K562 (cell line): ENCODE data around the gene CCDC92.

Experiments
- CBFA2T2 ChIP-seq: fragments of 450-650 bp; conservative IDR thresholded peaks from 2 replicates; pipeline ENCODE4 v1.6.1; 2017; ENCODE audit warnings: mild to moderate bottlenecking
- CSDE1 ChIP-seq, 2 experiments: fragments of 450-650 bp; IDR thresholded peaks; 2 replicates each; pipeline ENCODE4 v1.6.1; 2016; ENCODE audit warnings: mild to moderate bottlenecking in 1 of 2
- EP300 ChIP-seq: IDR thresholded peaks from 2 replicates; pipeline ENCODE4 v1.6.1; 2012; ENCODE audit warnings: low read length, improper control_type of control experiment
- ETS1 ChIP-seq: conservative IDR thresholded peaks from 2 replicates; pipeline ENCODE4 v1.6.1; 2011; ENCODE audit warnings: low read depth, mild to moderate bottlenecking, low read length; ENCODE audit not compliant: control insufficient read depth
- FOXM1 ChIP-seq, 2 experiments: fragments of 450-650 bp in 1 of 2; sonication (generic) in 1 of 2; formaldehyde crosslinking in 1 of 2; IDR thresholded peaks; 2 replicates each; pipeline versions ENCODE4 v1.6.1 to v1.9.0; 2017 to 2022; ENCODE audit warnings: low read depth in 2 of 2, mild to moderate bottlenecking in 2 of 2, missing genetic modification reagents in 1 of 2, moderate library complexity in 1 of 2
- JUNB ChIP-seq: fragments of 450-650 bp; formaldehyde crosslinking; conservative IDR thresholded peaks from 2 replicates; pipeline ENCODE4 v1.4.0; 2020; ENCODE audit warnings: mild to moderate bottlenecking
- KDM2B ChIP-seq: fragments of 250-450 bp; sonication (Bioruptor Pico); IDR thresholded peaks from 2 replicates; pipeline ENCODE4 v1.8.0; 2021; ENCODE audit warnings: mild to moderate bottlenecking, moderate library complexity
- MAX ChIP-seq: sonication (generic); formaldehyde crosslinking; IDR thresholded peaks from 2 replicates; pipeline ENCODE4 v1.9.0; 2022; ENCODE audit warnings: mild to moderate bottlenecking, missing genetic modification reagents
- NR2C2 ChIP-seq, 2 experiments: fragments of 200-800 bp in 1 of 2; sonication (Bioruptor generic) in 1 of 2; sonication (generic) in 1 of 2; formaldehyde crosslinking in 1 of 2; IDR thresholded peaks; 2 replicates each; pipeline versions ENCODE4 v1.6.1 to v1.8.0; 2016 to 2022; ENCODE audit warnings: mild to moderate bottlenecking in 1 of 2, missing compliant biosample characterization in 1 of 2, missing genetic modification characterization in 1 of 2, missing genetic modification reagents in 1 of 2
- SIN3A ChIP-seq, 2 experiments: fragments of 150-350 bp in 1 of 2; IDR thresholded peaks; 2 replicates each; pipeline ENCODE4 v1.6.1; 2011 to 2016; ENCODE audit warnings: borderline replicate concordance in 2 of 2, low read depth in 2 of 2, low read length in 2 of 2, mild to moderate bottlenecking in 2 of 2, moderate library complexity in 2 of 2; ENCODE audit not compliant: control insufficient read depth in 1 of 2
- YY1 ChIP-seq, 3 experiments: IDR thresholded peaks; 2 replicates each; pipeline ENCODE4 v1.6.1; 2011; ENCODE audit warnings: low read length in 2 of 3, mild to moderate bottlenecking in 2 of 3, moderate library complexity in 2 of 3, borderline replicate concordance in 1 of 3, control low read depth in 1 of 3, low read depth in 1 of 3; ENCODE audit not compliant: insufficient read depth in 3 of 3, insufficient replicate concordance in 2 of 3, control insufficient read depth in 1 of 3, insufficient read length in 1 of 3; ENCODE audit errors: extremely low read depth in 1 of 3
- ZFX ChIP-seq: sonication (generic); formaldehyde crosslinking; IDR thresholded peaks from 2 replicates; pipeline ENCODE4 v1.8.0; 2022; ENCODE audit warnings: mild to moderate bottlenecking, missing genetic modification reagents, moderate library complexity
- TF ChIP-seq, protein P1 (sequence below), 3 experiments: IDR thresholded peaks in 2 of 3; conservative IDR thresholded peaks in 1 of 3; 2 replicates each; pipeline ENCODE4 v1.5.1; 2011 to 2012; ENCODE audit warnings: low read length in 3 of 3, mild to moderate bottlenecking in 3 of 3, control low read depth in 2 of 3, improper control_type of control experiment in 1 of 3, inconsistent platforms in 1 of 3, low read depth in 1 of 3, mixed read lengths in 1 of 3, moderate library complexity in 1 of 3; ENCODE audit not compliant: insufficient read depth in 2 of 3

DNA sequence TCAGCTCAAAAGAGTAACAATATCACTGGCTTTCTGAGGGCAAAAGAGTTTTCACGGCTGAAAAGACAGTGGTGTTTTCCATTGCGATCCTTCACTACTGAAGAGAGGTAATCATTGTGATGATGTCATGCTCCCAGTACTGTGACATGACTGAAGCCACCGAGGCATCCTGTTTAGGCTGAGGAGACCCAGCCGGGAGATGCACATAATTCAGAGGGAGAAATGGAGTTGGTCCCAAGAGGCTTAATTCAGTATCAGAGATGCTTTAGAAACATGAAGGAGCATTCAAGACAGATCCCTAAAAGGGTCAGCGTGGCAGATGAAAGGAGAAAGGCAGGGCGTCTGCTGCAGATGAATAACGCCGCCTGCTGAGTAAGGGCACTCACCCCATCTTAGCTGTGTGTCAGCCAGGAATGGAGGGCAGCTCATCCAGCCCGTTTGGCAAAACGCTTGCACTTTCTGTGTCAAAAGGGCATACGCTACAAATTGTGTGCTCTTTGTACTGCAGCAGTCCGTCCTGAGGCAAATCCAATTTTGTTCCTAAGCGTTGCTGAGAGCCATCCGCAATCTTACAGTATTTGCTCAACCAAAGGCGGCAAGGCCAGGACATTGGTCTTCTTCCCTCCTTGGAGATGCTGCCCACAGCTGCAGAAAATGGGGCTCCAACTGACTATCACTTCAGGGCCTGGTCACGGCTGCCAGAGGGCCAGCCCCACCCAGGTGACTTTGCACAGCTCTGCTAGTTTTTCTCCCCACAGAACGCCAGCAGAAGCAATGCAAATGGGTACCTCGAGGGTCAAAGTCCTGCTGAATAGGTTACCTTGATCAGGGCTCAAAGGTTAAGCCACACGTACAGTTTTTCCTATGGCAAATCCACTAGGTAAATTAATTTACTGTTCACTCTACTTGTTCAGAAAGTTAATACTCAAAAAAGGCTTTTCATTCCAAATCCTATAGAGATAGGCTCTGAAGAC lies 23.5 kb downstream of the CCDC92 start:
- TF ChIP-seq EP300 (no peak), KDM2B (CRISPR knock-in tag) (no peak), ETS1 (no peak), JUNB (CRISPR knock-in tag) (no peak), ZFX (CRISPR knock-in tag) (no peak), CBFA2T2 (no peak), CSDE1 (IDR thresholded peaks at IDR 0.05) (no peak), SIN3A (IDR thresholded peaks at IDR 0.05; ENCODE audit: borderline replicate concordance in 2 of 2, control insufficient read depth in 1 of 2, low read depth in 2 of 2, low read length in 2 of 2) (no peak), MAX (no peak), YY1 (IDR thresholded peaks at IDR 0.05; ENCODE audit: borderline replicate concordance in 1 of 3, control insufficient read depth in 1 of 3, extremely low read depth in 1 of 3, insufficient read depth in 3 of 3, insufficient read length in 1 of 3, insufficient replicate concordance in 2 of 3, low read depth in 1 of 3, low read length in 2 of 3) (no peak), NR2C2 (CRISPR knock-in tag; IDR thresholded peaks at IDR 0.05) (no peak), NR2C2 (tag; IDR thresholded peaks at IDR 0.05) (no peak), FOXM1 (IDR thresholded peaks at IDR 0.05; ENCODE audit: low read depth) (no peak), FOXM1 (CRISPR knock-in tag; IDR thresholded peaks at IDR 0.05; ENCODE audit: low read depth) (no peak)
- TF ChIP-seq, protein P1, sequence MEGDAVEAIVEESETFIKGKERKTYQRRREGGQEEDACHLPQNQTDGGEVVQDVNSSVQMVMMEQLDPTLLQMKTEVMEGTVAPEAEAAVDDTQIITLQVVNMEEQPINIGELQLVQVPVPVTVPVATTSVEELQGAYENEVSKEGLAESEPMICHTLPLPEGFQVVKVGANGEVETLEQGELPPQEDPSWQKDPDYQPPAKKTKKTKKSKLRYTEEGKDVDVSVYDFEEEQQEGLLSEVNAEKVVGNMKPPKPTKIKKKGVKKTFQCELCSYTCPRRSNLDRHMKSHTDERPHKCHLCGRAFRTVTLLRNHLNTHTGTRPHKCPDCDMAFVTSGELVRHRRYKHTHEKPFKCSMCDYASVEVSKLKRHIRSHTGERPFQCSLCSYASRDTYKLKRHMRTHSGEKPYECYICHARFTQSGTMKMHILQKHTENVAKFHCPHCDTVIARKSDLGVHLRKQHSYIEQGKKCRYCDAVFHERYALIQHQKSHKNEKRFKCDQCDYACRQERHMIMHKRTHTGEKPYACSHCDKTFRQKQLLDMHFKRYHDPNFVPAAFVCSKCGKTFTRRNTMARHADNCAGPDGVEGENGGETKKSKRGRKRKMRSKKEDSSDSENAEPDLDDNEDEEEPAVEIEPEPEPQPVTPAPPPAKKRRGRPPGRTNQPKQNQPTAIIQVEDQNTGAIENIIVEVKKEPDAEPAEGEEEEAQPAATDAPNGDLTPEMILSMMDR (IDR thresholded peaks at IDR 0.05 in 2 of 3, conservative IDR thresholded peaks at IDR 0.05 in 1 of 3; ENCODE audit: insufficient read depth in 2 of 3, low read depth in 1 of 3, low read length in 3 of 3): no peak
